Skeletal muscle tissue (tissue), 4 donors: ENCODE results near the gene CADPS. TPM values are rescaled to one million over a fixed set of nuclear protein-coding genes. Genes with fewer than 3 reads are reported as not detected.

ENCODE experiments used
- H3K27ac ChIP-seq: one replicate; pipeline ENCODE4 v1.7.0; 2013; ENCODE audit warnings: mild to moderate bottlenecking, low read depth, low read length, inconsistent platforms
- H3K27me3 ChIP-seq, 3 donors: one replicate each; pipeline ENCODE4 v1.7.0; 2013; ENCODE audit warnings: low read length in 3 of 3; ENCODE audit not compliant: control insufficient read depth in 3 of 3, insufficient read depth in 3 of 3
- H3K36me3 ChIP-seq, 3 donors: one replicate each; pipeline ENCODE4 v1.7.0; 2013; ENCODE audit warnings: low read length in 3 of 3; ENCODE audit not compliant: control insufficient read depth in 3 of 3, insufficient read depth in 3 of 3
- H3K4me1 ChIP-seq, 3 donors: one replicate each; pipeline ENCODE4 v1.7.0; 2013; ENCODE audit warnings: low read length in 3 of 3, mild to moderate bottlenecking in 3 of 3; ENCODE audit not compliant: control insufficient read depth in 3 of 3, insufficient read depth in 3 of 3
- H3K4me3 ChIP-seq, 3 donors: one replicate each; pipeline ENCODE4 v1.7.0; 2013; ENCODE audit warnings: low read length in 3 of 3
- H3K9ac ChIP-seq, 3 donors: one replicate each; pipeline ENCODE4 v1.7.0; 2013; ENCODE audit warnings: low read length in 3 of 3, mild to moderate bottlenecking in 3 of 3, moderate library complexity in 2 of 3, low read depth in 1 of 3
- H3K9me3 ChIP-seq, 3 donors: one replicate each; pipeline ENCODE4 v1.7.0; 2013; ENCODE audit warnings: low read length in 3 of 3; ENCODE audit not compliant: control insufficient read depth in 3 of 3
- total RNA-seq: library from RNA; depleted of rRNA; stranded (reverse); fragments of >200 nt; gene quantifications from one replicate; pipeline ENCODE4 v1.2.3, GENCODE V29; 2014
- donor health status: Osteomylitis.

CADPS gene
- total RNA-seq, 1 donor from 2014 or later = 1.0 TPM

DNA sequence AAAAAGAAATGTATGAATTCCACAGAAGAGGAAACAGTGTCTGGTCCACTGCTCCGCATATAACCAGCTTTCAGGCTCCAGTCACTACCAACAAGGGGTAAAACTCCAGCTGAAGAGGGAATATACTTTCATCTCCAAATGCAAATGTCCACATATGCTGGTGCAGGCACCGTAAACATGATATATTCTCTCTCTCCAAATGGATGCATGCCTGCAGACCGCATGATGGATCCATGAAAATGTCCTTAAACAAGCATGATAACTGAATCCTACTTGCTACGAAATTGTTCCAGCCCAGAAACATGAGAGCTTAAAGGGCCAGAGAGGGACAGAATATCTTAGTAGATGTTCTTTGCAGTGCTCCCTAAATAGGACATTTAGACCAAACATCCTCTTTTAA is 351.5 kb downstream of the CADPS start:
- Histone ChIP-seq H3K4me3 (no peak overlapping the region), H3K36me3 (no peaks in the 10 kb centered on the region), H3K4me1 (no peaks in the 10 kb centered on the region), H3K9ac (no peak overlapping the region), H3K27me3 (no peaks in the 10 kb centered on the region), H3K27ac (no peak overlapping the region), H3K9me3 (no peaks in the 10 kb centered on the region)

DNA sequence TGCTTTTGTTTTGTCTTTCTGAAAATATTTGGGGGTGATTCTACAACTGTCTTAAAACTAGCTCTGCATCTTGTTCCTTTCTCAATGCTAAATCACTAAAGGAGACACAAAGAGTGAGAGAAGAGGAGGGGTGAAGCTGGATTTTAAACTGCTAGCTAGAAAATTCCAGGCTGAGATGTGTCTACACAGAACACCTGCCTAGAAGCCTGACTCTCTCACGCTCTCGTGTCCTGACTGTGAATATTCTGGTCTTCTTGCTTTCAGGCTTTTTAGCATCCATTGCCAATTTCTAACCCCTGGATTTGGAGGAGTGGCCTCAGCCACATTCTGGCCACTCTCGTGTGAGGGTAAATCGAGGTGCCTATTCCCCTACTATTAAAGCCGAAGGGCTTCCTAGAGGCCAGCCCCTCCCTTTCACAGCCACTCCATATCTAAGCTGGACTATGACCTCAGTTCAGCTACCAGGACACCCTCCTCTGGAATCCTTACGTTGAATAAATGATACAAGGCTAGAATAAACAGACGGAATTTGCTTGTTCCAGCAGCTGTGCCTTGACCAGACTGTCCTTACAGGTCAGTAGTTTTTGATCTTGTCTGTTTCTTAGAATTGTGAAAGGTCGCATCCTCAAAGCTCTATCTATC is 353.6 kb downstream of the CADPS start:
- H3K4me3 ChIP-seq = no peak overlapping the region
- H3K36me3 ChIP-seq = no peaks in the 10 kb centered on the region
- H3K27ac ChIP-seq = no peak overlapping the region
- no peaks in the 10 kb centered on the region for H3K9me3 ChIP-seq
- H3K9ac ChIP-seq = no peak overlapping the region
- no peaks in the 10 kb centered on the region for H3K27me3 ChIP-seq
- no peaks in the 10 kb centered on the region for H3K4me1 ChIP-seq

DNA sequence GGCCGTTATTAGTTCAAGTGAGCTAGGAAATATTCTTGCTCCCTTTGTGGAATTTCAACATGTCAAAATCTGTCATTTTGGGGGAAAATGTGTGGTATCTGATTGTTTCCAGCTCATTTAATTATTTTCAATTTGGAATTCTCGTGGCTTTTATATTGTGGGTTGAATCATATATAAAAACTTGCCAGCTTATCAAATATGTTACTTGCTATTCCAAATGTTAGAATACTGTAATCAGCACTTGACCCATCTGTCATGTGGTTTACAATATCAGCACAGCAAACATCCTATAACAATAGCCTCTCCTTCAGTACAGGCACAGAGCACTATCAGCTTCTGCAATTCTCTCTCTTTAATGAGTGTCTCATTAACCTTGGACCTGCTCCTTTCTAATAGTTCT is 371.7 kb downstream of the CADPS start:
- H3K4me1 ChIP-seq = no peaks in the 10 kb centered on the region
- no peaks in the 10 kb centered on the region for H3K9me3 ChIP-seq
- no peak overlapping the region for H3K27ac ChIP-seq
- H3K27me3 ChIP-seq = no peaks in the 10 kb centered on the region
- H3K9ac ChIP-seq = no peak overlapping the region
- no peaks in the 10 kb centered on the region for H3K36me3 ChIP-seq
- H3K4me3 ChIP-seq = no peak overlapping the region

DNA sequence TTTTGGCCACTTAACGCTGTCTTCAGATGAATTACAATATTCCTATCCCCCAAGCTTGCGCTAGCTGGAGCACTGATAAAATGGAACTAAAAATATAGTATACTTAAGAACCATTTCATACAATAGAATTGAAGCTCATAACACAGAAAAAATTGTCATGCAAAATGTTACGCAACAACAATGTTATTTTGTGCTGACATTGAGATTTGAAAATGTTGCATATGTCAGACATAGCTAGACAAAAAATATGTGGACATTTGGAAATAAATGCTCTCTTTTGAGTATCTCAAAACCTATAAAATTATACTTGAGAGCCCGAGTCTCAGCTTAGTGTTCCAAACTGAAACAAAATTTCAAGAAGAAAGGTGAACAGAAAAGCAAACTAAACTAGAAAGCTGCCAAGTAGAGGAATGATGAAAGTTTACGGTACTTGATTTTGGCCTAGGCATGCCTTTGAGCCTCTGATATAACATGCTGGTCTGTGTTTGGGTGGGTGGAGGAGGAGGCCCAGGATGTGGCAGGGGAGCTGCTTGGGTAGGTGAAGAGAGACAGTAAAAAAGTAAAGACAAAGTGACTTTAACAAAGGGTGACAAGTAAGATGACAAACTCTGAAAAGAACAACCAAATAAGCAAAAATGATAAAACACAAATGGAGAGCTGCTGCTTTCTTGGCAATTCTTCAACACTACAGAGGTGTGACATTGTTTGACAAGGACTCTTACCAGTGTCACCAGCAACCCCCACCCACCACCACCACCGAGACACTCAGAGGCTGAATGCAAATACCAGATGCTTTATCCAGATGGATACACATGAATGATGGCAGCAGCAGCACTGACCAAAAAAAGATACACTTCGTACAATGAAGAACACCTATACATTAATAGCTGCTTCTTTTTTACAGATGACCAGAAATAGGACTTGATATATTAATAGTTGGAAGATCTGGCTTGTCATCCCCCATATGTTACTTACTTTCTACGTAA is 372.6 kb downstream of the CADPS start:
- Histone ChIP-seq H3K9ac (no peak overlapping the region), H3K9me3 (no peaks in the 10 kb centered on the region), H3K4me1 (no peaks in the 10 kb centered on the region), H3K36me3 (no peaks in the 10 kb centered on the region), H3K4me3 (no peak overlapping the region), H3K27ac (no peak overlapping the region), H3K27me3 (no peaks in the 10 kb centered on the region)

DNA sequence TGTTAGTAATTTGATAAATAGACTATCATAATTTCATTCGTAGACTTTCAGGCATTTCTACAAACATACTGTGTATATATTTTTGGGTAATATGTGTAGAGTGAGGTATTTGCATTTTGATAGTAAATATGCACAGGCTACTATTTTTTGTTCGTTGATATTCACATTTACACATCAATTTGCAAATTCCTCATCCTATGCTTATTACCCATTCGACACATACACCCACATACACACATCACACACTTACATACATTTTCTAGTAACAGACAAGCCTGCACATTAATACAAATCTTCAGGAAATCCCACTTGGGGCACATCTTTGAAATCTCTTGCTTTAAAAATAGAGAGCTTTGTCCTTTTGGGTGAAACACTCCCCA is 373.9 kb downstream of the CADPS start:
- H3K27me3 ChIP-seq = no peaks in the 10 kb centered on the region
- no peak overlapping the region for H3K27ac ChIP-seq
- no peaks in the 10 kb centered on the region for H3K4me1 ChIP-seq
- H3K9ac ChIP-seq = no peak overlapping the region
- H3K4me3 ChIP-seq = no peak overlapping the region
- H3K9me3 ChIP-seq = no peaks in the 10 kb centered on the region
- no peaks in the 10 kb centered on the region for H3K36me3 ChIP-seq

DNA sequence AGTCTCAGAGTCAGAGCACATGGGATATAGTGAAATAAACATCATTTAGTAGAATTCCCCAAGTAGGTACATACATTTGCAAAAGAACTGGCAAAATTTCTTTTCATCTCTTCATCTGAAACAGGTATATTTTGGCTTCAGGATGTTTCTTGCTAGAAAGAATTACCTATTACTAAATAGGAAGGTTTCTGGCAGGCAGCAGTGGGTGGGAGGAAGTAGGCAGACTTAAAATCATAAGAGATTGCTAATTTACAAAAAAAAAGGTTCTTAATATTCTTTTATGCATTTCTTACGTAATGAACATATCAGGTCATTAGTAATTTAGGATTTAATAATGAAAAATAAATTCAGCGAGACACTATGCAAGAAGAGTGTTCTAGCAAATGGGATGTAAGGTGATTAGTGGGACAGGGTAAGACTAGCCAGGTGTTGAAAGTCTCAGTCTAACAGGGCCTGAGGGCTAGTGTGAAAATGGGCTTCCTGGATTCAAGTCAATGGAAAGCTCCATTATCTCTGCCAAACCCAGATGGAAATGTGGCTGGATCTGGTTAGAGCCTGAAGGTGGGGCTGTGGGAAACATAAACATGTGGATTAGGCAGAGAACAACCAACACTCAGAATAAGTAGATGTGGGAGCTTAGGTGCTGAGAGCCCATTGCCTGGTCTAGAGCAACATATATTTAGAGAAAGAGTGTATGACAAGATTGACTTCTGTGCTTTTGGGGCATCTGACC is 374.5 kb downstream of the CADPS start:
- H3K9ac ChIP-seq = no peak overlapping the region
- no peaks in the 10 kb centered on the region for H3K36me3 ChIP-seq
- H3K4me3 ChIP-seq = no peak overlapping the region
- no peaks in the 10 kb centered on the region for H3K27me3 ChIP-seq
- no peak overlapping the region for H3K27ac ChIP-seq
- no peaks in the 10 kb centered on the region for H3K4me1 ChIP-seq
- no peaks in the 10 kb centered on the region for H3K9me3 ChIP-seq

DNA sequence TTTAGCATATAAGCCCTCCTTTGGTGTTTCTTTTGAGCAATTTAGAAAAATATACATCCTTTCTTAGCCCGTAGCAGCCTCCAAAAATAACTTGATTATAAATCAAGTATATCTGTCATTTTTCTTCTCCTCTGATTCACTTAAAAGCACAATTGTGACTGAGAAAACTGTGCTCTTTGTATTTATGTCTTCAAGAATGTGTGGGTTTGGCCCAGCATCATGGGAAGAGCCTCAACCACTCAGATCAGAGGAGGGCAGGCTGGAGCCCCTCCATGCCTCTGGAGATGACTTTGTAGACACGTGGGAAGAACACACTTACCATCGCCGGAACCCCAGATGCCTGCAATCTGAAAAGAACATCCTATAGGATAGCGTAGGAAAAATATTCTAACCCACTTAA is 378.1 kb downstream of the CADPS start:
- H3K27ac ChIP-seq = no peak overlapping the region
- no peak overlapping the region for H3K9ac ChIP-seq
- H3K4me3 ChIP-seq = no peak overlapping the region
- no peaks in the 10 kb centered on the region for H3K36me3 ChIP-seq
- H3K4me1 ChIP-seq = no peaks in the 10 kb centered on the region
- no peaks in the 10 kb centered on the region for H3K9me3 ChIP-seq
- H3K27me3 ChIP-seq = no peaks in the 10 kb centered on the region

DNA sequence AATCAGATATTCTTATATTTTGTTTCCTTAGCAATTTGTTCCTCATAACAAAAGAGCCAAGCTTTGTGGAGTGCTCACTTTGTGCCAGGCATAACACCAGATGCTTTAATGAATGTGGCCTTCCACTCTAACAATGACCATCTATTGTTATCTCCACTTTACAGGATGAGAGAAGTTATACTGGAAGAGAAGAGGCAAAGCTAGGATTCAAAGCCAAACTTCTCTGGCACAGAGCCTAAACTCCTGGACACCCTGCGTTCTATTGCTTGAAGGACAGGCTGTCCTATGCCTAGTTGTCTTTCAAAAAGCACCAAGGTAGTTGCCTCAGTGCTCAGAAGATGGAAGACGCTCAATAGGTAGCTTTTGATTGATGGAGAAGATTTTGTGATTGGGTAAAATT is 378.7 kb downstream of the CADPS start:
- no peaks in the 10 kb centered on the region for H3K9me3 ChIP-seq
- H3K36me3 ChIP-seq = no peaks in the 10 kb centered on the region
- no peak overlapping the region for H3K4me3 ChIP-seq
- no peak overlapping the region for H3K27ac ChIP-seq
- H3K27me3 ChIP-seq = no peaks in the 10 kb centered on the region
- no peaks in the 10 kb centered on the region for H3K4me1 ChIP-seq
- no peak overlapping the region for H3K9ac ChIP-seq

DNA sequence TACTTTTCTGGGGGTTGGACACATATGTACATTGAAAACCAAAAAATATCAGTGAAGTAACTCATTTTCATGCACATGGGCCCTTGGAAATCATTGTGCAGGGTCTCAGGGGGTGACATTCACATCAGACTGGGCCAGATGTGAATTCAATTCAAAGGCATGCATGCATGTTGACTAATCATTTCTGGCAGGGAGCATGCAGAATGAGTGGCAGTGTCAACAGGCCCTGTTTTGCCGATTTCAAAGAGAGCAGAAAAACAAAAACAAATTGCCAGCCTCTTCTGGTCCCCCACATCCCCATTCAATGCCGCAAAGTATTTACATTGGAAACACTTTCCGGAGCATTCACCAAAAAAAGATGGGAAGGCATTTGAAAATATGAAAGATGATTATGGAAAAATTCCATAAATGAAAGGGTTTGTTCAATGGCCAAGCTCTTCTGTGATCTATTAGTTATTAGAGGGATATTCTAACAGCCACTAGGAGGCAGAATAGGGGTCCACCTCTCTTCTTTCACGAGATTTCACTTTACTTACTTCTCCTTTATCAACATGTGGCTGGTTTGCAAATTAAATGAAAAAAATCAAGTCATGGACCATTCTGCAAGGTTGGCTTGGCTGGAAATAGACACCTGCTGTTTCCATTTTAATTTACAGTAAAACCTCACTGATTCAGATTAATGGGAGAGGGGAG is 382.0 kb downstream of the CADPS start:
- Histone ChIP-seq H3K4me1 (no peaks in the 10 kb centered on the region), H3K27me3 (no peaks in the 10 kb centered on the region), H3K9me3 (no peaks in the 10 kb centered on the region), H3K4me3 (no peak overlapping the region), H3K9ac (no peak overlapping the region), H3K36me3 (no peaks in the 10 kb centered on the region), H3K27ac (no peak overlapping the region)
